ENCODE measurements around the gene CRIP2.

The CRIP2 gene

GRCh38 chr14:105467249-105467941 is 7.2 kb upstream of the CRIP2 start:
- H2AK5ac ChIP-seq (ENCODE audit: low read length), result no peak overlapping the region
- no peak overlapping the region for H2BK5ac ChIP-seq (ENCODE audit: low read length)
- no peak overlapping the region for H4K5ac ChIP-seq (ENCODE audit: low read length)
- H3K27me3 ChIP-seq (ENCODE audit: insufficient read depth, low read length, poor library complexity), result no peaks in the 10 kb centered on the region
- no peak overlapping the region for H3K23ac ChIP-seq (ENCODE audit: low read length)
- no peak overlapping the region for H2BK120ac ChIP-seq (ENCODE audit: low read depth, low read length)
- H3K79me1 ChIP-seq (ENCODE audit: low read length), result no peaks in the 10 kb centered on the region
- H3K4me1 ChIP-seq (ENCODE audit: control insufficient read depth, low read depth, low read length), result no peaks in the 10 kb centered on the region
- WGBS (ENCODE audit: extremely low coverage, insufficient coverage, low lambda C conversion rate), result no CpG with 5 or more reads among the region's 20 CpGs
- H3K4me2 ChIP-seq (ENCODE audit: low read length), result no peak overlapping the region
- no peak overlapping the region for H4K8ac ChIP-seq (ENCODE audit: low read depth, low read length)
- no peak overlapping the region for H3K27ac ChIP-seq (ENCODE audit: low read depth, low read length)
- no peak overlapping the region for H3K18ac ChIP-seq (ENCODE audit: low read length)
- H3K56ac ChIP-seq (ENCODE audit: low read length), result no peak overlapping the region
- H3K9ac ChIP-seq (ENCODE audit: low read length), result no peak overlapping the region
- peaks cover 6% of the 10 kb centered on the region for H3K36me3 ChIP-seq (ENCODE audit: control insufficient read depth, insufficient read depth, low read length)
- no peaks in the 10 kb centered on the region for H3K79me2 ChIP-seq (ENCODE audit: control insufficient read depth, insufficient read depth, low read length)
- no peak overlapping the region for H2BK15ac ChIP-seq (replicated peaks; ENCODE audit: low read depth)
- no peak for DNase-seq
- H3K4me3 ChIP-seq (ENCODE audit: low read length), result no peak overlapping the region
- H3K4ac ChIP-seq (ENCODE audit: low read depth, low read length), result no peak overlapping the region

- peaks cover 5% of the 10 kb centered on the region for H3K36me3 ChIP-seq (ENCODE audit: control insufficient read depth, insufficient read depth, low read length)
These were observed 6.6 kb upstream of the CRIP2 start for GRCh38 chr14:105467942-105468471.

GRCh38 chr14:105468621-105469241 is 5.9 kb upstream of the CRIP2 start:
- Histone ChIP-seq H3K27me3 (ENCODE audit: insufficient read depth, low read length, poor library complexity) (no peaks in the 10 kb centered on the region), H4K8ac (ENCODE audit: low read depth, low read length) (no peak overlapping the region), H3K4me2 (ENCODE audit: low read length) (no peak overlapping the region), H3K18ac (ENCODE audit: low read length) (no peak overlapping the region), H4K5ac (ENCODE audit: low read length) (no peak overlapping the region), H2BK15ac (replicated peaks; ENCODE audit: low read depth) (no peak overlapping the region), H3K79me1 (ENCODE audit: low read length) (no peaks in the 10 kb centered on the region), H2AK5ac (ENCODE audit: low read length) (no peak overlapping the region), H3K9ac (ENCODE audit: low read length) (no peak overlapping the region), H3K79me2 (ENCODE audit: control insufficient read depth, insufficient read depth, low read length) (no peaks in the 10 kb centered on the region), H3K56ac (ENCODE audit: low read length) (no peak overlapping the region), H3K4ac (ENCODE audit: low read depth, low read length) (no peak overlapping the region), H3K36me3 (ENCODE audit: control insufficient read depth, insufficient read depth, low read length) (peaks cover under 1% of the 10 kb centered on the region), H3K27ac (ENCODE audit: low read depth, low read length) (no peak overlapping the region), H3K23ac (ENCODE audit: low read length) (no peak overlapping the region), H3K4me3 (ENCODE audit: low read length) (no peak overlapping the region), H2BK120ac (ENCODE audit: low read depth, low read length) (no peak overlapping the region), H3K4me1 (ENCODE audit: control insufficient read depth, low read depth, low read length) (no peaks in the 10 kb centered on the region), H2BK5ac (ENCODE audit: low read length) (no peak overlapping the region)
- no CpG with 5 or more reads among the region's 19 CpGs for WGBS (ENCODE audit: extremely low coverage, insufficient coverage, low lambda C conversion rate)
- no peak for DNase-seq

More at GRCh38 chr14:105467942-105468471, 6.6 kb upstream of the CRIP2 start:
- H4K5ac ChIP-seq (ENCODE audit: low read length), result no peak overlapping the region
- no CpG with 5 or more reads among the region's 22 CpGs for WGBS (ENCODE audit: extremely low coverage, insufficient coverage, low lambda C conversion rate)
- H3K56ac ChIP-seq (ENCODE audit: low read length), result no peak overlapping the region
- no peaks in the 10 kb centered on the region for H3K79me2 ChIP-seq (ENCODE audit: control insufficient read depth, insufficient read depth, low read length)
- H3K79me1 ChIP-seq (ENCODE audit: low read length), result no peaks in the 10 kb centered on the region
- no peak overlapping the region for H3K27ac ChIP-seq (ENCODE audit: low read depth, low read length)
- H3K9ac ChIP-seq (ENCODE audit: low read length), result no peak overlapping the region
- H3K4me2 ChIP-seq (ENCODE audit: low read length), result no peak overlapping the region
- H2BK5ac ChIP-seq (ENCODE audit: low read length), result no peak overlapping the region
- H4K8ac ChIP-seq (ENCODE audit: low read depth, low read length), result no peak overlapping the region
- no peak overlapping the region for H3K4me3 ChIP-seq (ENCODE audit: low read length)
- no peak overlapping the region for H2BK15ac ChIP-seq (replicated peaks; ENCODE audit: low read depth)
- no peak overlapping the region for H3K18ac ChIP-seq (ENCODE audit: low read length)
- no peaks in the 10 kb centered on the region for H3K27me3 ChIP-seq (ENCODE audit: insufficient read depth, low read length, poor library complexity)
- H2AK5ac ChIP-seq (ENCODE audit: low read length), result no peak overlapping the region
- no peak overlapping the region for H2BK120ac ChIP-seq (ENCODE audit: low read depth, low read length)
- no peak overlapping the region for H3K23ac ChIP-seq (ENCODE audit: low read length)
- no peak overlapping the region for H3K4ac ChIP-seq (ENCODE audit: low read depth, low read length)
- DNase-seq, result no peak
- H3K4me1 ChIP-seq (ENCODE audit: control insufficient read depth, low read depth, low read length), result no peaks in the 10 kb centered on the region

GRCh38 chr14:105469456-105470349 is 4.9 kb upstream of the CRIP2 start:
- Histone ChIP-seq H3K36me3 (ENCODE audit: control insufficient read depth, insufficient read depth, low read length) (no peaks in the 10 kb centered on the region), H3K4ac (ENCODE audit: low read depth, low read length) (no peak overlapping the region), H2BK5ac (ENCODE audit: low read length) (no peak overlapping the region), H3K27ac (ENCODE audit: low read depth, low read length) (no peak overlapping the region), H3K18ac (ENCODE audit: low read length) (no peak overlapping the region), H3K4me2 (ENCODE audit: low read length) (no peak overlapping the region), H3K56ac (ENCODE audit: low read length) (no peak overlapping the region), H3K4me3 (ENCODE audit: low read length) (no peak overlapping the region), H3K27me3 (ENCODE audit: insufficient read depth, low read length, poor library complexity) (no peaks in the 10 kb centered on the region), H4K8ac (ENCODE audit: low read depth, low read length) (no peak overlapping the region), H4K5ac (ENCODE audit: low read length) (no peak overlapping the region), H2AK5ac (ENCODE audit: low read length) (no peak overlapping the region), H3K79me1 (ENCODE audit: low read length) (no peaks in the 10 kb centered on the region), H2BK15ac (replicated peaks; ENCODE audit: low read depth) (no peak overlapping the region), H3K9ac (ENCODE audit: low read length) (no peak overlapping the region), H2BK120ac (ENCODE audit: low read depth, low read length) (no peak overlapping the region), H3K79me2 (ENCODE audit: control insufficient read depth, insufficient read depth, low read length) (no peaks in the 10 kb centered on the region), H3K23ac (ENCODE audit: low read length) (no peak overlapping the region), H3K4me1 (ENCODE audit: control insufficient read depth, low read depth, low read length) (no peaks in the 10 kb centered on the region)
- WGBS (ENCODE audit: extremely low coverage, insufficient coverage, low lambda C conversion rate), result no CpG with 5 or more reads among the region's 54 CpGs
- no peak for DNase-seq

GRCh38 chr14:105470350-105471296 is 4.0 kb upstream of the CRIP2 start:
- Histone ChIP-seq H3K27ac (ENCODE audit: low read depth, low read length) (no peak overlapping the region), H3K9ac (ENCODE audit: low read length) (no peak overlapping the region)

More at GRCh38 chr14:105470350-105471296, 4.0 kb upstream of the CRIP2 start:
- no peak overlapping the region for H3K18ac ChIP-seq (ENCODE audit: low read length)
- H2BK120ac ChIP-seq (ENCODE audit: low read depth, low read length), result no peak overlapping the region
- H4K8ac ChIP-seq (ENCODE audit: low read depth, low read length), result no peak overlapping the region
- no peak overlapping the region for H2BK5ac ChIP-seq (ENCODE audit: low read length)
- H3K27me3 ChIP-seq (ENCODE audit: insufficient read depth, low read length, poor library complexity), result no peaks in the 10 kb centered on the region
- DNase-seq, result no peak
- WGBS (ENCODE audit: extremely low coverage, insufficient coverage, low lambda C conversion rate), result no CpG with 5 or more reads among the region's 34 CpGs
- H2AK5ac ChIP-seq (ENCODE audit: low read length), result no peak overlapping the region
- H4K5ac ChIP-seq (ENCODE audit: low read length), result no peak overlapping the region
- H3K4me3 ChIP-seq (ENCODE audit: low read length), result no peak overlapping the region
- H3K4me1 ChIP-seq (ENCODE audit: control insufficient read depth, low read depth, low read length), result no peaks in the 10 kb centered on the region
- H3K36me3 ChIP-seq (ENCODE audit: control insufficient read depth, insufficient read depth, low read length), result no peaks in the 10 kb centered on the region
- no peak overlapping the region for H3K4ac ChIP-seq (ENCODE audit: low read depth, low read length)
- no peaks in the 10 kb centered on the region for H3K79me1 ChIP-seq (ENCODE audit: low read length)
- no peak overlapping the region for H3K4me2 ChIP-seq (ENCODE audit: low read length)
- no peak overlapping the region for H3K23ac ChIP-seq (ENCODE audit: low read length)
- H3K79me2 ChIP-seq (ENCODE audit: control insufficient read depth, insufficient read depth, low read length), result no peaks in the 10 kb centered on the region
- no peak overlapping the region for H3K56ac ChIP-seq (ENCODE audit: low read length)
- H2BK15ac ChIP-seq (replicated peaks; ENCODE audit: low read depth), result no peak overlapping the region

All from mesendoderm (in vitro differentiated cells).